COR-L47 (cell line): Measurements from ENCODE around the gene RBM17.
"Not testable (repeated sequence)": the region's sequence is repeated elsewhere in the genome, so short reads cannot be mapped to it uniquely, and the experiment has no call there.

Experiments used
- DNase-seq: peaks from one replicate; lab custom pipeline; 2025; lab: John Stamatoyannopoulos, UW

Gene RBM17

GRCh38 chr10:6112893-6113292 lies 24.1 kb downstream of the RBM17 start:
- no peak for DNase-seq

GRCh38 chr10:6114299-6114698 lies 25.5 kb downstream of the RBM17 start:
- DNase-seq: no peak

- DNase-seq: no peak
Observed at GRCh38 chr10:6114805-6115341, 26.0 kb downstream of the RBM17 start.

- DNase-seq: no peak
Observed at GRCh38 chr10:6115411-6115810, 26.6 kb downstream of the RBM17 start.

GRCh38 chr10:6115824-6116350 lies 27.1 kb downstream of the RBM17 start:
- DNase-seq: no peak

- DNase-seq: no peak
Observed at GRCh38 chr10:6116806-6117205, 28.0 kb downstream of the RBM17 start.

- DNase-seq: no peak
Observed at GRCh38 chr10:6117711-6118110, 28.9 kb downstream of the RBM17 start.

- no peak for DNase-seq
Observed at GRCh38 chr10:6119423-6119822, 30.6 kb downstream of the RBM17 start.

- no peak for DNase-seq
Observed at GRCh38 chr10:6119962-6120361, 31.1 kb downstream of the RBM17 start.

GRCh38 chr10:6120691-6121090 lies 31.9 kb downstream of the RBM17 start:
- no peak for DNase-seq

GRCh38 chr10:6121146-6121545 lies 32.3 kb downstream of the RBM17 start:
- no peak for DNase-seq

GRCh38 chr10:6123532-6123931 lies 34.7 kb downstream of the RBM17 start:
- no peak for DNase-seq

- DNase-seq: no peak
Observed at GRCh38 chr10:6124666-6125065, 35.8 kb downstream of the RBM17 start.

- DNase-seq: not testable (repeated sequence)
Observed at GRCh38 chr10:6127461-6127860, 38.6 kb downstream of the RBM17 start.

GRCh38 chr10:6128087-6128486 lies 39.3 kb downstream of the RBM17 start:
- no peak for DNase-seq

GRCh38 chr10:6128591-6129251 lies 39.9 kb downstream of the RBM17 start:
- DNase-seq: no peak

- no peak for DNase-seq
Observed at GRCh38 chr10:6130848-6131470, 42.1 kb downstream of the RBM17 start.

- no peak for DNase-seq
Observed at GRCh38 chr10:6133331-6134098, 44.7 kb downstream of the RBM17 start.

GRCh38 chr10:6134099-6134823 lies 45.4 kb downstream of the RBM17 start:
- no peak for DNase-seq

GRCh38 chr10:6135039-6135438 lies 46.2 kb downstream of the RBM17 start:
- DNase-seq: no peak

GRCh38 chr10:6135589-6136168 lies 46.8 kb downstream of the RBM17 start:
- no peak for DNase-seq
